Neural cell (in vitro differentiated cells): ENCODE data around the gene RADIL.

Experiments used
- CTCF ChIP-seq: fragments of 450-650 bp; IDR thresholded peaks from 2 replicates; pipeline ENCODE4 v1.5.1; 2014; ENCODE audit warnings: antibody characterized with exemption, mild to moderate bottlenecking, moderate library complexity; ENCODE audit not compliant: poor library complexity, severe bottlenecking
- EP300 ChIP-seq: fragments of 450-650 bp; conservative IDR thresholded peaks from 2 replicates; pipeline ENCODE4 v1.6.1; 2014; ENCODE audit warnings: antibody characterized with exemption, mild to moderate bottlenecking, moderate library complexity; ENCODE audit not compliant: poor library complexity, severe bottlenecking
- EZH2 ChIP-seq: fragments of 200-600, 300-800 bp; shearing (Covaris generic), sonication (generic); IDR thresholded peaks from 2 replicates; pipeline ENCODE4 v1.6.1; 2014; ENCODE audit warnings: antibody characterized with exemption, low read length, borderline replicate concordance, mild to moderate bottlenecking; ENCODE audit not compliant: insufficient read depth, poor library complexity, severe bottlenecking
- MXI1 ChIP-seq: fragments of 450-650 bp; conservative IDR thresholded peaks from 2 replicates; pipeline ENCODE4 v1.6.1; 2014; ENCODE audit warnings: antibody characterized with exemption, mild to moderate bottlenecking; ENCODE audit not compliant: poor library complexity, severe bottlenecking
- POLR2AphosphoS5 ChIP-seq: IDR thresholded peaks from 2 replicates; pipeline ENCODE4 v1.6.1; 2012
- RAD21 ChIP-seq: fragments of 450-650 bp; conservative IDR thresholded peaks from 2 replicates; pipeline ENCODE4 v1.6.1; 2014; ENCODE audit warnings: antibody characterized with exemption, mild to moderate bottlenecking, moderate library complexity
- REST ChIP-seq: IDR thresholded peaks from 2 replicates; pipeline ENCODE4 v1.6.1; 2012; ENCODE audit warnings: borderline replicate concordance
- TAF1 ChIP-seq: IDR thresholded peaks from 2 replicates; pipeline ENCODE4 v1.6.1; 2012; ENCODE audit warnings: low read depth

- TF ChIP-seq EZH2 (no peak), CTCF (no peak), POLR2AphosphoS5 (no peak), EP300 (no peak), TAF1 (no peak), RAD21 (no peak), MXI1 (no peak), REST (no peak)
Observed at GRCh38 chr7:4760952-4761351, 122.6 kb downstream of the RADIL start.
